ENCODE data around the gene NINJ1.

DNA sequence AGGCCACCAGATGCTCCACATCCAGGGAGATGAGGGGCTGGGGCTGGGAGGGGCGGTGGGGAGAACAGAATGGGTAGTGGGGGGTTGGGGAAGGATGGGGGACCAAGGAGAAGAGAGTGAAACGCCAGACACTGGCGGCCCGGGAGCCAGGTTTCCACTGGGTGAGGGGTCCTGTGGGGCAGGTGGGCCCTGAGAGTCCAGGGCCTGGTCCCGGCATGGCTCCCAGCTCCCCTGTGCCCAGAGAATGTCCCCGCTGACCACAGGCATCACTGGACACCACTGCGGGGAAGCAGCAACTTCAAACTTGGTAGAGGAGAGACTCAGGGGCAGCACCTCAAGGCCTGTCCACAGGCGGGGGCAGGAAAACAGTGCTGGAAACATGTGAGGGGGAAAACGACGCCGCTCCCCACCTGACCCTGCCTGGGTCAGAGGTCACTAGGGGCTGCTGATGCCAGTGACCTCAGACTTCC, 13.2 kb downstream of the NINJ1 start:
- TF ChIP-seq CTCF (IDR thresholded peaks at IDR 0.05) (no peak), POLR2A (IDR thresholded peaks at IDR 0.05) (no peak)

Data from lower leg skin (tissue), 3 donors.